Measurements from ENCODE around the gene MYO1D.

GRCh38 chr17:32451879-32452278 lies 425.0 kb downstream of the MYO1D start:
- no peak for TF ChIP-seq CTCF (IDR thresholded peaks at IDR 0.05)
- TF ChIP-seq POLR2A (IDR thresholded peaks at IDR 0.05): no peak
- no peak for TF ChIP-seq EP300 (IDR thresholded peaks at IDR 0.05)
